GM13976 (cell line): ENCODE results near the gene PAXX.

Source experiments
- DNase-seq: peaks from one replicate; pipeline ENCODE4 v3.0.0; 2012; ENCODE audit warnings: low spot score
- in situ Hi-C: fragments of 300-500 bp; cut with MboI; formaldehyde crosslinking; loops from one replicate; pipeline ENCODE4 v1.12.0; 2022; ENCODE audit warnings: low sequenced_read_pairs, mixed read lengths, inconsistent platforms; ENCODE audit not compliant: unreplicated experiment
- TF ChIP-seq, protein P1 (sequence below): IDR thresholded peaks from 2 replicates; pipeline ENCODE4 v1.5.1; 2012; ENCODE audit warnings: borderline replicate concordance, mild to moderate bottlenecking; ENCODE audit not compliant: insufficient read depth; ENCODE audit errors: extremely low read depth, missing control alignments, control extremely low read depth

The PAXX gene

DNA sequence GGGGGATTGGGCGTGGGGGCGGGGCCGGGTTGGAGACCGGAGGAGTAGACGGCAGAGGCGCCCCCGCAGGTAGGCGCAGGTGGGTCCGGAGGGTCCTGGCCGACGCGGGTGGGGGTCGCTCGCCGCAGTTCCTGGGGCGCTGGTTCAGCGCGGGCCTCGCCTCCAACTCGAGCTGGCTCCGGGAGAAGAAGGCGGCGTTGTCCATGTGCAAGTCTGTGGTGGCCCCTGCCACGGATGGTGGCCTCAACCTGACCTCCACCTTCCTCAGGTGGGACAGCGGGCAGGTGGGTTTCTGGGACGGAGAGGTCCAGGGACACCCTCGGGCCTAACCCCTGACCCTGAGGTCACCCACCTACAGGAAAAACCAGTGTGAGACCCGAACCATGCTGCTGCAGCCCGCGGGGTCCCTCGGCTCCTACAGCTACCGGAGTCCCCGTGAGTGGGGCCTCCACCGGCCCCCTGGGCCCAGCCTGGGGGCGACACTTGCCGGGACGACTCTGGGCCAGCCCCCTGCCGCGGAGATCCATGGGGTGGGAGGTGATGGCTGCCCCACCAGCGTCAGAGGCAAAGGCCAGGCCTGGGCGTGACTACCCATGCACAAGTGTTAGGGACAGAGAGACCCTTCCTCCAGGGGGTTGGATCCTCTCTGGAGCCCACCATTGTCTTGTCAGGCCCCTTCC is 13.2 kb upstream of the PAXX start:
- DNase-seq = no peak
- in situ Hi-C loops = no loop called here
- TF ChIP-seq, protein P1, sequence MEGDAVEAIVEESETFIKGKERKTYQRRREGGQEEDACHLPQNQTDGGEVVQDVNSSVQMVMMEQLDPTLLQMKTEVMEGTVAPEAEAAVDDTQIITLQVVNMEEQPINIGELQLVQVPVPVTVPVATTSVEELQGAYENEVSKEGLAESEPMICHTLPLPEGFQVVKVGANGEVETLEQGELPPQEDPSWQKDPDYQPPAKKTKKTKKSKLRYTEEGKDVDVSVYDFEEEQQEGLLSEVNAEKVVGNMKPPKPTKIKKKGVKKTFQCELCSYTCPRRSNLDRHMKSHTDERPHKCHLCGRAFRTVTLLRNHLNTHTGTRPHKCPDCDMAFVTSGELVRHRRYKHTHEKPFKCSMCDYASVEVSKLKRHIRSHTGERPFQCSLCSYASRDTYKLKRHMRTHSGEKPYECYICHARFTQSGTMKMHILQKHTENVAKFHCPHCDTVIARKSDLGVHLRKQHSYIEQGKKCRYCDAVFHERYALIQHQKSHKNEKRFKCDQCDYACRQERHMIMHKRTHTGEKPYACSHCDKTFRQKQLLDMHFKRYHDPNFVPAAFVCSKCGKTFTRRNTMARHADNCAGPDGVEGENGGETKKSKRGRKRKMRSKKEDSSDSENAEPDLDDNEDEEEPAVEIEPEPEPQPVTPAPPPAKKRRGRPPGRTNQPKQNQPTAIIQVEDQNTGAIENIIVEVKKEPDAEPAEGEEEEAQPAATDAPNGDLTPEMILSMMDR = no peak

DNA sequence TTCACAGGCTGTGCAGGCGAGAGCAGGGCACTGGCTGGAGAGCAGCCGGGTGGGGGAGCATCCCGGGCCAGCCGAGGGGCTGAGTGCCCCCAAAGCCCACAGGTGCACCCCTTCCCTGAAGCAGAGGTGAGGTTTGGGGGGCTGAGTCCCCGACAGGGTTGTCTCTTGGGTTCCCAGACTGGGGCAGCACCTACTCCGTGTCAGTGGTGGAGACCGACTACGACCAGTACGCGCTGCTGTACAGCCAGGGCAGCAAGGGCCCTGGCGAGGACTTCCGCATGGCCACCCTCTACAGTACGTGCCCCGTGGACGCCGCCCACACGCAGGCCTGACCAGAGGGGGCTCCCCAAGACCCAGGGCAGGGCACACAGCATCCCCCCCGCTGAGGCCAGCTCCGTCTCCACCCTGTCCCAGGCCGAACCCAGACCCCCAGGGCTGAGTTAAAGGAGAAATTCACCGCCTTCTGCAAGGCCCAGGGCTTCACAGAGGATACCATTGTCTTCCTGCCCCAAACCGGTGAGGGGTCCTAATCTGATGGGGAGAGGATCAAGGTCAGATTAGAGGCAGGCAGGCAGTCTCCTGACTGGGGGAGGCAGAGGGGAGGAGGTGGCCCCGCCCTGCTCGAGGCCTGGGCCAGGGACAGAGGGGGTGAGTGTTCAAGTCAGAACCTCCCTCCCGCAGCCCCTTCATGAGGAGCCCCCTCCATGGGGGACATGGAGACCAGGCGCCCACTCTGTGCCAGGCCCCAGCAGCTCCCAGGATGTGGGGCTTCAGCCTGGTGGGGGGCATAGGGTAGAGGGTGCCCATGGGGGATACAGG is 12.2 kb upstream of the PAXX start:
- DNase-seq = no peak
- TF ChIP-seq, protein P1 = no peak

DNA sequence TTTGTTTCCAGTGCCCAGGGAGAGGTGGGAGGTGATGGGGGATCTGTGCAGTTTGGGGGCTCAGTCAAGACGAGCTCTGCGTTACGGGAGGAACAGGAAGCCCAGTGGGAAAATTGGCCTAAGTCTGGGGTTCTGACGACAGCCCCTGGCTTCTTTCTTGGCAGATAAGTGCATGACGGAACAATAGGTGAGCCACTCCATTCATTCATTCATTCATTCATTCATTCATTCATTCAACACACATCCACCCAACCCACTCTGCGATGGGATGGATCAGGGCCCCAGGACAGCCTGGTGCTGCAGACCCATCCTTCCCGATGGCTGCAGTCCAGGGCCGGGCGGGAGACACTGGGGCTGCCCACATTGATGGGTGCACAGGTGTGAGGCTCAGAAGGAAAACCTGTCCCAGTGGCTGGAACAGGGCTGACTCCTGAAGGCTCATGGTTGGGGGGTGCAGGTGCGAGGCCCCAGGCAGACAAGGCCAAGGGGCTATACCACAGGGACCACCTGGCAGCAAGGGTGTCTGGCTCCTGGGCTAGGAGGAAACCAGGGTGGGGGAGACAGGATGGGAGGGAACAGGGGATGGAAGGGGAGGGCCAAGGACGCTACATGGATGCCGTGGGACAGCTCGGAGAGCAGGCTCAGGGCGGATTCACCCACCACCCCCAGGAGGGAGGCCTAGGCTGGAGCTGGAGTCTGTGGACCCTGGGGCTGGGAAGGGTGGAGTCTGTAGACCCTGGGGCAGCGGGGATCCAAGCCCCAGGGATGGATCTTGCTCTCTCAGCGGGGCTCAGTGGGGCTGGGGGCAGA is 11.3 kb upstream of the PAXX start:
- no peak for DNase-seq
- in situ Hi-C loops = no loop called here

More for the DNA sequence above, 12.2 kb upstream of the PAXX start:
- in situ Hi-C loops = no loop called here

DNA sequence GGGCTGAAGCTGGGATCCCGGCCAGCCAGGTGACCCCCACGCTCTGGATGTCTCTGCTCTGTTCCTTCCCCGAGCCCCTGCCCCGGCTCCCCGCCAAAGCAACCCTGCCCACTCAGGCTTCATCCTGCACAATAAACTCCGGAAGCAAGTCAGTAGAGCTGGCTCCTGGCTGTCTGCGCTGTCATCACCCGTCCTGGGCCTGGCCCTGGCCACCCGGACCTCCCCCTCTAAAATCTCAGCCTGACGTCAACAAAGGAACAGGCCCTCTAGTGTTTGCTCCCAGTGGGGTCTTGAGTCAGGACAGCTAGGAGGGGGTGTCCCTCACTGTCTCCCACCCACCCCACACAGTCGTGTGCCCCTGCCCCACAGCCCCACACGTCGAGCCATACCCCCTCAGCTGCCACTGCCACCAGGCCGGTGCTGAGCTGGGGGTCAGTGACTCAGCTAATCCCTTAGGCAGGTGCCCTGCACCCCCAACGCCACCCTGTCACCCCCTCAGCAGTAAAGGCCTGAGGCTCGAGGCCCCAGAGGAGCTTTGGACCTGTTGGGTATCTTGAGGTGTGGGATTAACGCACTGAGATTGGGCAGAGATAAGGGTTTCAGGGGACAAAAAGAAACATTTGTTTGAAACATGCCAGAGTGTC is 10.5 kb upstream of the PAXX start:
- in situ Hi-C loops = no loop called here
- DNase-seq = no peak
- TF ChIP-seq, protein P1 = no peak

More for the DNA sequence above, 11.3 kb upstream of the PAXX start:
- TF ChIP-seq, protein P1 = no peak

DNA sequence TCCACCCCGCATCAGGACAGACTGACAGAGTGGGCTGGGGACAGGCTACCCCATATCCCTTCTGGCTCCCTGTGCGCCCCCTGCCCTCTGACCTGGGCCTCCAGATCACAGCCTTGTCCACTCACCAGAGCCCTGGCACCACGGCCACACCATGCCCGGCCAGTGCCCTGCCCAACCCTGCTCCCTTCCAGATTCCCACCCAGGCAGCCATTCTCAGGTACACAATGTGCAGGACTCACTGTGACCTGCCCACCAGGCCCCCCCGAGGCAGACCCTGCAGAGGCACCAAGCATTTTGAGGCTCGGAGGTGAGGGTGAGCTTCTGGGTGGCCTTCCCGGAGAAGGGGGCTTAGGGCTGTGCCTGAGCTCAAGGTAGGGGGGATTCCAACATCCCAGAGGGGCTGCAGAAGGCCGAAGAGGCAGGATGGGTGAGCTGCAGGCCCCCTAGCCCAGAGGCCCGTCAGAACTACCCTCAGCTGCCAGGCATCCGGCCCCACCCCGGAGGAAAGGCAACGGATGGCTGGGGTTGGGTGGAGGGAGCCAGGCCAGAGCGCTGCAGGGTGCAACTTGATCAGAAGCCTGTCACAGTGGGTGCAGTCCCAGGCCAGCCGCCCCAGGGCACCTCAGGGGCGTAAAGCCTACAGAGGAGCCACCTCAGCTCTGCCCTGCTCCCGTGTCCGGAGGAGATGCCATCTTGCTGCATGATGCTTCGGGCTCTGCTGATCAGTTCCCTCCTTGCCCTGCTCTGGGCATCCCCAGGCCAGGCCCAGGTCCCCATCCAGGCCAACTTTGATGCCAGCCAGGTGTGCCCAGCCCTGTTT is 9.8 kb upstream of the PAXX start, which contains the start of gene LCNL1:
LCNL1 (plus strand) TSS at position 762 of the 820 bp plus-strand sequence. CDS start 594 bp downstream, outside the sequence.
- in situ Hi-C loops = no loop called here
- TF ChIP-seq, protein P1 = no peak
- no peak for DNase-seq
